GM12891 (cell line): ENCODE data around the gene RNF217.

ENCODE experiments used
- DNase-seq: peaks from one replicate; pipeline ENCODE4 v3.0.0; 2011; ENCODE audit warnings: low spot score; ENCODE audit not compliant: insufficient read length
- FAIRE-seq: peaks from 2 replicates; lab custom pipeline; 2011; peaks lifted over from hg19 to GRCh38; lab: Jason Lieb, UNC
- PAX5 ChIP-seq: IDR thresholded peaks from 2 replicates; pipeline ENCODE4 v1.6.1; 2011; ENCODE audit warnings: low read length, moderate library complexity, mild to moderate bottlenecking; ENCODE audit not compliant: insufficient read depth, severe bottlenecking
- POLR2A ChIP-seq: IDR thresholded peaks from 2 replicates; pipeline ENCODE4 v1.6.1; 2011; ENCODE audit warnings: low read depth, low read length, control low read depth
- POLR2AphosphoS5 ChIP-seq: IDR thresholded peaks from 2 replicates; pipeline ENCODE4 v1.6.1; 2011; ENCODE audit warnings: low read depth, low read length, control low read depth
- POU2F2 ChIP-seq: IDR thresholded peaks from 2 replicates; pipeline ENCODE4 v1.6.1; 2011; ENCODE audit warnings: low read depth, mild to moderate bottlenecking, control low read depth, low read length, moderate library complexity
- SPI1 ChIP-seq: IDR thresholded peaks from 2 replicates; pipeline ENCODE4 v1.6.1; 2011; ENCODE audit warnings: low read depth, low read length, control low read depth
- TAF1 ChIP-seq: IDR thresholded peaks from 2 replicates; pipeline ENCODE4 v1.6.1; 2011; ENCODE audit warnings: low read depth, low read length, control low read depth

Gene RNF217

DNA sequence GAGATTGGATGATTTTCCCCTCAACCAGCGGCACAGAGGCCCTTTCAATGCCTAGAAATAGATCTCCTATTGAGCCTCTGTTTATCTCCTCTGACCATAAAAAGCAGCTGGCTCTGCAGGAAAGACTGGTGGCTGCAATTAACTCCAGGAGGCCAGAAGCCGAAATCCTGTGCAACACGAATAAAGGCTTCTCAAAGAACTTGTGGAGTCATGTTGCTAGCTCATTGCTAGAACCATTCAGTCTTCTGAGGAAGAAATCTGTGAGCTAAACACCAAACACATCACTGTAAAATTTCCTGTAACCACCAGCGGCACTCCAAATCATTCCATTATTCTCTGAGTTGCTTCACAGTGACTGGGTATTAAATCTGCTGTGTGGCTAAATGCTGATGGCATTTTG lies 142.2 kb downstream of the RNF217 start:
- DNase-seq = no peak
- FAIRE-seq = no peak
- no peak for TF ChIP-seq POU2F2
- no peak for TF ChIP-seq POLR2AphosphoS5
- TF ChIP-seq POLR2A = no peak
- TF ChIP-seq PAX5 = no peak
- no peak for TF ChIP-seq TAF1
- no peak for TF ChIP-seq SPI1

DNA sequence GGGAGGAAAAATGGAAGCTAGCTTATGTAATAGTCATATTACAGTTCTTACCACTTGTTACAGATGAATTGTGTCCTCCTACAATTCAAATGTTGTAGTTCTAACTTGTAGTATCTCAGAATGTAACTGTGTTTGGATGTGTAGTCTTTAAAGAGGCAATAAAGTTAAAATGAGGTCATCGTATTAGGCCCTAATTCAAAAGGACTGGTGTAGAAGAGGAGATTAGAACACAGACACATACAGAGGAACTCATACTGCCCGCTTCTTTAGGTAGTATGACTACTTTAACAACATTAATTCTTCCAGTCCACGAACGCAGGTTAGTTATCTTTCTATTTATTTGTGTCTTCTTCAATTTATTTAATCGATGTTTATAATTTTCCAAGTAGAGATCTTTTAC lies 144.8 kb downstream of the RNF217 start:
- DNase-seq (no peak), FAIRE-seq (no peak)
- TF ChIP-seq SPI1 (no peak), PAX5 (no peak), POLR2AphosphoS5 (no peak), POLR2A (no peak), POU2F2 (no peak), TAF1 (no peak)

DNA sequence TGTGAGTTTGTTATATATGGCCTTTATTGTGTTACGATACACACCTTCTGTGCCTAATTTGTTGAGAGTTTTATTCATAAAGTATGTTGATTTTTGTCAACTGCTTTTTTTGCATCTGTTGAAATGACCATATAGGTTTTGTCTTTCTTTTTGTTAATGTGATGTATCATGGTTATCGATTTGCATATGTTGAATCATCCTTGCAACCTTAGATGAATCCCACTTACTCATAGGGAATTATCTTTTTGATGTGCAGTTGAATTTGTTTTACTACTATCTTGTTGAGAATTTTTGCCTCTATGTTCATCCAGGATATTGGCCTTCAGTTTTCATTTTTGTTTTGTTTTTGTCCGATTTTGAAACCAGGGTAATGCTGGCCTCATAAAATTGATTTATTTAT lies 145.7 kb downstream of the RNF217 start:
- TF ChIP-seq POLR2AphosphoS5 (no peak), SPI1 (no peak)
- FAIRE-seq = no peak

DNA sequence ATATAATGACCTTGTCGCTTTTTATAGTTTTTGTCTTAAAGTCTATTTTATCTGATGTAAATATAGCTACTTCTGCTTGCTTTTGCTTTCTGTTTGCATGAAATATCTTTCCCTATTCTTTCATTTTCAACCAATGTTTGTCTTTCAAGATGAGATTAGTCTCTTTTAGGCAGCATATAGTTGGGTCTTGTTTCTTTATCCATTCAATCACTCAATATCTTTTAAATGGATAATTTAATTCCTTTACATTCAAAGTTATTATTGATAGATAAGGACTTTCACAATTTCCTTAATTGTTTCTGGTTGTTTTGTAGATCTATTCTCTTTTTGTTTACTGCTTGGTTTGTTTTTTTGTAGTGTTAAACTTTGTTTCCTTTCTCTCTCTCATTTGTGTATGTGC lies 147.8 kb downstream of the RNF217 start:
- TF ChIP-seq PAX5 (no peak), SPI1 (no peak), POU2F2 (no peak), TAF1 (no peak)
- no peak for DNase-seq
- FAIRE-seq = no peak

More for the DNA sequence above, 145.7 kb downstream of the RNF217 start:
- DNase-seq = no peak

DNA sequence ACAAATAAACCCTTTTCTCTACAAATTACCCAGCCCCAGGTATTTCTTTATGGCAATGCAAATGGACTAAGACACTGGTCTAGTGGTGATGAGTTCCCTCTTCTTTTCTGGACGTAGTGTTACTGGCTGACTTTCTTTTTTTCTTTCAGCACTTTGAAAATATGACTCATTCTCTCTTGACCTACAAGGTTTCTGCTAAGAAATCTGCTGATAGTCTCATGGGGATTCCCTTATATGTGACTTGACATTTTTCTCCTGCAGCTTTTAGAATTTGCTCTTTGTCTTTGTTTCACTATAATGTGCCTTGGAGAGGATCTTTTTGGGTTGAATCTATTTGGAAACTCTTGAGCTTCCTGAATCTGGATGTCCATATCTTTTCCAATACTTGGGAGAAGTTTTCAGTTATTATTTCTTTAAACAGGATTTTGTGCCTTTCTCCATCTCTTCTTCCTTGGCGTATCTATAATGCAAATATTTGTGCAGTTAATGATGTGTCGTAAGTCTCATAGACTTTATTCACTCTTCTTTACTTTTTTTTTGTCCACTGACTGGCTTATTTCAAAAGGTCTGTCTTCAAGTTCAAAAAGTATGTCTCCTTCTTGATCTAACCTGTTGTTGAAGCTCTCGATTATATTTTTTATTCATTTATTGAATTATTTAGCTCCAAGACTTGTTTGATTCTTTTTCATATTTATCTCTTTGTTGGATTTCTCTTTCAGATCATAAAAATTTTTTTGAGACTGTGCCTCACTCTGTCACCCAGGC lies 149.2 kb downstream of the RNF217 start:
- DNase-seq (no peak), FAIRE-seq (no peak)
- TF ChIP-seq POLR2A (no peak), PAX5 (no peak), TAF1 (no peak), SPI1 (no peak), POU2F2 (no peak), POLR2AphosphoS5 (no peak)

DNA sequence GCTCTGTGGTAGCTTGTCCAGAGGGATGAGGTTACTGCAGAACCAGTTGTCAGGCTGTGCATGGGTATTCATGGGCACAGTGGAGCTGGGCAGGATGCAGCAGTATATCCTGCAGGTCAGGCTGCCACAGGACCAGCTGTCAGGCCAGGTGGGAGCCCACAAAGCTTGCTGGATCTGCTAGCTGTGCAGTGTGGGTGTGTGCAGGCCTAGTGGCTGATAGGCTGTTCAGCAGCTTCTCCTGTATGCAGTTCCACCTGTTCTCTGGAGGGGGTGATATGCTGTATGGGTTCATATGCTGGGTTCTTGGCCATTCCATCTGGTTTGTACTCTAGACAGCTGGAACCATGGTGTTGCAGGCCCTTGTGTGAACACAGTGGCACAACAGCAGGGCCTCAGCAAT lies 150.7 kb downstream of the RNF217 start:
- no peak for FAIRE-seq
- no peak for DNase-seq
- TF ChIP-seq POLR2A (no peak), POLR2AphosphoS5 (no peak), POU2F2 (no peak)

DNA sequence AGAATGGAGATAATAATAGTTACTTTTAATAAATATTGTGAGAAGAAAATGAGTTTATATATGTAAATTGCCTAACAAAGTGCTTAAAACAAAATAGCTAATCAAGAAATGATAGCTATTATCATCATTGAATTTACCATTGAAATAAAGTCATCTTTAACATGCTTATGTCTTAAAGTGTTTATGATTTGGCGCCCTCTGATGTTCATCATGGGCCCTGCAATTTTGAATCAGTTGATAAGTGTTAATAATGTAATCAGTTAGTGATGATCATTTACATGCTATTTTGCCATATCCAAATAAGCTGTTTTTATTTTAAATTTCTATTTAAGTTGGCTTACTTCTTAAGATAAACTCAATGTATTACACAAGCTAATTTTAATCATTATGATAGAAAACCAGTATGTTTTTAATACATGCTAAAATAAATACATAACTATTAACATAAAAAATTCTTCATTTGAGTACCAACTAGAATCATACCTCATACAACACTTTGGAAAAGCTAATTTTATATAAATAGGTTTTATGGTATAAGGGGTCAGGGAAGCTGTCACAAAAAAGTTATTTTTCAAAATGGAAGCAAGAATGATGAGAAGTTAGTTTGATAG lies 152.1 kb downstream of the RNF217 start:
- FAIRE-seq = peak; percentile 13
- DNase-seq = no peak
- no peak for TF ChIP-seq POLR2A
- TF ChIP-seq POU2F2 = no peak
- no peak for TF ChIP-seq SPI1
- no peak for TF ChIP-seq TAF1
- TF ChIP-seq PAX5 = no peak
- no peak for TF ChIP-seq POLR2AphosphoS5

DNA sequence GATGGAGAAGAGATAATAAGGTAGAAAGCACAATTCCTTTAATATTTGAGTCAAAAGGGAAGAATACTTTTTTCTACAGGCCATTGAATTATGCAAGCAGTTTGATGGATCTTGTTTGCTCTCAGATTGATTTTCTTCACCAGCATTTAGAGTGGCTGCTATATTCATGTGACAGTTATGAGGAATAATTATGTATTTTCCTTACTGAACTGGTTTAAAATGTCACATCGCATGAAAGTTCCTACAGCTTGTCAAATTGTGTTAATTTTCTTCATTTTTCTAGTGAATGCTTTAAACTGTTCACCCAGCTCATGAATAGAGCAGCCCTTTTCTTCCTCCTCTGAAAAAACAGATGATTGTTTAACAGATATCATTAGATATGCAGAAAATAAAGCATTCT lies 153.9 kb downstream of the RNF217 start:
- DNase-seq = no peak
- no peak for TF ChIP-seq SPI1
- TF ChIP-seq POU2F2 = no peak
- TF ChIP-seq TAF1 = no peak
- no peak for TF ChIP-seq POLR2A
- no peak for TF ChIP-seq POLR2AphosphoS5
- no peak for TF ChIP-seq PAX5
- no peak for FAIRE-seq

DNA sequence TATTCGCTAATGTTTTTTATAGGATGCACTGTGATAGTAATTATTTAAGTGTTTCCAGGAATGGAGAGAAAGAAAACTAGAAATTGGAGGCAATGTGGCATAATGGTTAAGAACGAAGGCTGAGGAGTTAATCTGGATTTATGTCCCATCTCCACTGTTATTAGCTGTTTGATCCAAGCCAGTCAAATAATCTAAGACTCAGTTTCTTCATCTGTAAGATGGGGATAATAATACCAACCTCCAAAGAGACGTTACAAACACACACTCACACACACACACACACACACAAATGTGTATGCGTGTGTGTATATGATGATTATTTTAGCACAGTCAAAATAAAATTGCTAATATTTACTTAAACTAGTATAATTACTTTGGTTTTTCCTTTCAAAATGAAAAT lies 154.5 kb downstream of the RNF217 start:
- FAIRE-seq (no peak), DNase-seq (no peak)
- TF ChIP-seq TAF1 = no peak
- no peak for TF ChIP-seq POLR2A
- TF ChIP-seq PAX5 = no peak
- no peak for TF ChIP-seq POU2F2
- TF ChIP-seq POLR2AphosphoS5 = no peak
- no peak for TF ChIP-seq SPI1

DNA sequence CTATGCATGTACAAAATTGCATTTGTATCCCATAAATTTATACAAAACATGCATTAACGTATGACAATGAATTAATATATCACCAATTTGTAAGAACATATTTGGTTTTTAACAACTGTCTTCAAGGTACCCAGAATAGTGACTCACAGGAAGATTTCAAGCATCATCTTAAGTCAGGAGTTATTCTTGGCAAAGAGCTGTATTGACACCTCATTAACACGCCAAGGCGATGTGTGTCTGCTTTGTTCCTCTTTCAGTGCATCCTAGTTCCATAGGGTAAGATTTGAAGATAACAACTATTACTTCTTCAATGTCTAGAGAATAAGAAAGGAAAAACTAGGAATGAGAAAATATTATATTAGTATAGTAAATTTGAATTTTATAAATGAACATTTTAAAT lies 155.6 kb downstream of the RNF217 start:
- no peak for DNase-seq
- TF ChIP-seq SPI1 = no peak
- TF ChIP-seq POU2F2 = no peak
- TF ChIP-seq POLR2AphosphoS5 = no peak
- TF ChIP-seq TAF1 = no peak
- TF ChIP-seq PAX5 = no peak
- no peak for TF ChIP-seq POLR2A
- FAIRE-seq = no peak

DNA sequence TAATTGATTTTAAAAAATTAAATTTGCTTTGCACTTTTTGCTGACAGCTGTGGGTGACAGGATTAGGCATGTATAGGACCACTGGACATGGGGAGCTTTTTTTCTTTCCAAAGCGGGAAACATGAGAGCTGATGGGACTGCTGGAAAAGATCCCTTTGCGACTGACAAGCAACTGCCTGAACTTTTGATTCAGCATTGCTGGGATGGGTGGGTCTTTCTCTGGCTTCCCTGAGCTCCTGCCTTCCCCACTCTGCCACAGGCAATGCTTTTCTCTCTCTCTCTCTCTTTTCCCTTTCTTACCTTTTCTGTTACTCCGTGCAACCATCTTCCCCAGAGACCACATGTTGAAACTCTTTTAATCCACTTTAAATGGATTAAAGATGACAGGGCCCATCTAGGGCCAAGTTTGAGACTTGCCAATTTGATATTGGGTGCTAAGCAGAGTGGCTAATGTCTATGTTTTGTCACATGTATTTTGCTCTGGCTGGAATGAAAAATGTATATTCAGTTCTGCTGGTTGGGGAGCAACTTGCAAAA lies 157.9 kb downstream of the RNF217 start:
- no peak for TF ChIP-seq POLR2AphosphoS5
- DNase-seq = no peak
- no peak for FAIRE-seq

DNA sequence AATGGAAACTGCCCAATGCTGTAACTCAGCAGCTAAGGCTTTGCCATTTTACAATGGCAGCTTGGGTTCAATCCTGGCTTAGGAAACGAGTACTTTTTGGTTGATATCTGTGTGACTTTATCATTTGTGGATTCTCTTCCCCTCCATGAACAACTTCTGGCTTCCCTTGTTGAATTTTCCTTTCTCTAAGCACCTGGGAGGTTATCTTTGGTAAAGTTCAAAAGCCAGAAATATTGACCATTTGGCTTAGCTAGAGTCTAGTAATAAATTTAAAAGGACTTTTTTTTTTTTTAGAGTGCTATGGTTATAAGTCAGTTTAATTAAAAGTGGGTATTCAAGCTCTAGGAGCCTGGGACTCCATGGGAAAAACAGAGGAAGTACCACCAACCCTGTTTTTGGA lies 159.7 kb downstream of the RNF217 start:
- DNase-seq = no peak
- FAIRE-seq = no peak
- TF ChIP-seq TAF1 = no peak
- TF ChIP-seq PAX5 = no peak
- TF ChIP-seq SPI1 = no peak
- no peak for TF ChIP-seq POLR2A
- TF ChIP-seq POLR2AphosphoS5 = no peak
- no peak for TF ChIP-seq POU2F2
